Measurements from ENCODE around the gene CAPNS2. TPM values are rescaled to one million over a fixed set of nuclear protein-coding genes. Genes with fewer than 3 reads are reported as not detected.

CAPNS2 gene
- total RNA-seq, 2 experiments from 2014 or later: not detected

GRCh38 chr16:55565086-55565485, 1.4 kb upstream of the CAPNS2 start:
- no peak for DNase-seq (ENCODE audit: low spot score)
- Histone ChIP-seq H3K36me3 (ENCODE audit: insufficient read depth, low read length) (no peaks in the 10 kb centered on the region), H3K9me3 (ENCODE audit: low read length) (no peaks in the 10 kb centered on the region), H3K4me2 (ENCODE audit: low read length) (no peak overlapping the region), H4K20me1 (ENCODE audit: insufficient read depth, low read length) (no peaks in the 10 kb centered on the region), H2AFZ (ENCODE audit: low read length) (no peak overlapping the region), H3K4me3 (ENCODE audit: low read depth, low read length, poor library complexity, severe bottlenecking) (no peak overlapping the region), H3K79me2 (ENCODE audit: insufficient read depth, low read depth, low read length) (no peaks in the 10 kb centered on the region), H3K27ac (ENCODE audit: low read depth, low read length, poor library complexity, severe bottlenecking) (no peak overlapping the region), H3K4me1 (ENCODE audit: insufficient read depth, low read length, poor library complexity, severe bottlenecking) (no peaks in the 10 kb centered on the region), H3K9me2 (ENCODE audit: insufficient read depth, low read length) (no peaks in the 10 kb centered on the region)
- ChIA-PET CTCF (ENCODE audit: unreplicated experiment) (no interaction called here), POLR2A (no interaction called here)
- BruUV-seq (replicated peaks): no TSS peak
- TF ChIP-seq EZH2phosphoT487 (IDR thresholded peaks at IDR 0.05; ENCODE audit: borderline replicate concordance, low read depth, low read length): no peak
- TF ChIP-seq CTCF (conservative IDR thresholded peaks at IDR 0.05; ENCODE audit: low read length): no peak
- intact Hi-C loops (cut with micrococcal nuclease; ENCODE audit: unreplicated experiment): no loop called here

GRCh38 chr16:55567382-55567781, 898 bp downstream of the CAPNS2 start:
- CTCF ChIA-PET (ENCODE audit: unreplicated experiment): no interaction called here
- intact Hi-C loops (cut with micrococcal nuclease; ENCODE audit: unreplicated experiment): no loop called here
- TF ChIP-seq CTCF (conservative IDR thresholded peaks at IDR 0.05; ENCODE audit: low read length) (no peak), EZH2phosphoT487 (IDR thresholded peaks at IDR 0.05; ENCODE audit: borderline replicate concordance, low read depth, low read length) (no peak)
- no TSS peak for BruUV-seq (replicated peaks)
- no peaks in the 10 kb centered on the region for H3K79me2 ChIP-seq (ENCODE audit: insufficient read depth, low read depth, low read length)
- POLR2A ChIA-PET: interaction anchor here (0.6 kb wide), 1 partner anchor 1965 kb away, joined by 3 read pairs; no protein-coding TSS in a partner anchor
- no peak for DNase-seq (ENCODE audit: low spot score)
- no peak overlapping the region for H2AFZ ChIP-seq (ENCODE audit: low read length)
- no peaks in the 10 kb centered on the region for H3K9me3 ChIP-seq (ENCODE audit: low read length)
- H3K4me2 ChIP-seq (ENCODE audit: low read length): no peak overlapping the region
- no peaks in the 10 kb centered on the region for H3K9me2 ChIP-seq (ENCODE audit: insufficient read depth, low read length)
- H3K36me3 ChIP-seq (ENCODE audit: insufficient read depth, low read length): no peaks in the 10 kb centered on the region
- no peaks in the 10 kb centered on the region for H4K20me1 ChIP-seq (ENCODE audit: insufficient read depth, low read length)
- no peak overlapping the region for H3K4me3 ChIP-seq (ENCODE audit: low read depth, low read length, poor library complexity, severe bottlenecking)
- no peak overlapping the region for H3K27ac ChIP-seq (ENCODE audit: low read depth, low read length, poor library complexity, severe bottlenecking)
- H3K4me1 ChIP-seq (ENCODE audit: insufficient read depth, low read length, poor library complexity, severe bottlenecking): no peaks in the 10 kb centered on the region

GRCh38 chr16:55568207-55568606, 1.7 kb downstream of the CAPNS2 start:
- Histone ChIP-seq H2AFZ (ENCODE audit: low read length) (no peak overlapping the region), H3K4me1 (ENCODE audit: insufficient read depth, low read length, poor library complexity, severe bottlenecking) (no peaks in the 10 kb centered on the region), H3K9me3 (ENCODE audit: low read length) (no peaks in the 10 kb centered on the region), H3K9me2 (ENCODE audit: insufficient read depth, low read length) (no peaks in the 10 kb centered on the region), H4K20me1 (ENCODE audit: insufficient read depth, low read length) (no peaks in the 10 kb centered on the region), H3K79me2 (ENCODE audit: insufficient read depth, low read depth, low read length) (no peaks in the 10 kb centered on the region), H3K36me3 (ENCODE audit: insufficient read depth, low read length) (no peaks in the 10 kb centered on the region), H3K4me2 (ENCODE audit: low read length) (no peak overlapping the region), H3K27ac (ENCODE audit: low read depth, low read length, poor library complexity, severe bottlenecking) (no peak overlapping the region), H3K4me3 (ENCODE audit: low read depth, low read length, poor library complexity, severe bottlenecking) (no peak overlapping the region)
- DNase-seq (ENCODE audit: low spot score): no peak
- intact Hi-C loops (cut with micrococcal nuclease; ENCODE audit: unreplicated experiment): no loop called here
- ChIA-PET CTCF (ENCODE audit: unreplicated experiment) (no interaction called here), POLR2A (interaction anchor here (0.6 to 0.7 kb wide), 2 partner anchors 9 to 1965 kb away, joined by 3 read pairs; no protein-coding TSS in a partner anchor)
- TF ChIP-seq EZH2phosphoT487 (IDR thresholded peaks at IDR 0.05; ENCODE audit: borderline replicate concordance, low read depth, low read length): no peak
- no peak for TF ChIP-seq CTCF (conservative IDR thresholded peaks at IDR 0.05; ENCODE audit: low read length)
- BruUV-seq (replicated peaks): no TSS peak

All from OCI-LY7 (cell line).